HG03558 (cell line): ENCODE measurements around the gene LSM12.
"Not testable (repeated sequence)": the region's sequence is repeated elsewhere in the genome, so short reads cannot be mapped to it uniquely, and the experiment has no call there.

Source experiments
- ATAC-seq: cut with Tn5 transposase; IDR thresholded peaks from one replicate; pipeline ENCODE4 v1.9.1; 2021; ENCODE audit warnings: moderate number of reproducible peaks; ENCODE audit not compliant: unreplicated experiment; ENCODE audit errors: extremely low read depth

The LSM12 gene

GRCh38 chr17:44049294-44050060 lies 17.0 kb downstream of the LSM12 start:
- ATAC-seq: no peak

- ATAC-seq: not testable (repeated sequence)
These were observed 19.6 kb downstream of the LSM12 start for GRCh38 chr17:44046893-44047292.

- ATAC-seq: no peak
These were observed 21.0 kb downstream of the LSM12 start for GRCh38 chr17:44045486-44045885.

- ATAC-seq: no peak
These were observed 22.4 kb downstream of the LSM12 start for GRCh38 chr17:44044071-44044470.

- ATAC-seq: no peak
These were observed 23.2 kb downstream of the LSM12 start for GRCh38 chr17:44043272-44043696.

GRCh38 chr17:44039829-44040635 lies 26.4 kb downstream of the LSM12 start:
- no peak for ATAC-seq

- no peak for ATAC-seq
These were observed 27.9 kb downstream of the LSM12 start for GRCh38 chr17:44038604-44039011.

- ATAC-seq: no peak
These were observed 29.0 kb downstream of the LSM12 start for GRCh38 chr17:44037471-44037870.

GRCh38 chr17:44034688-44035087 lies 31.8 kb downstream of the LSM12 start:
- not testable (repeated sequence) for ATAC-seq

GRCh38 chr17:44033861-44034408 lies 32.5 kb downstream of the LSM12 start:
- ATAC-seq: no peak

- ATAC-seq: no peak
These were observed 36.0 kb downstream of the LSM12 start for GRCh38 chr17:44030482-44030881.

GRCh38 chr17:44029736-44030135 lies 36.7 kb downstream of the LSM12 start:
- no peak for ATAC-seq

- no peak for ATAC-seq
These were observed 41.6 kb downstream of the LSM12 start for GRCh38 chr17:44024853-44025252.

- no peak for ATAC-seq
These were observed 42.2 kb downstream of the LSM12 start for GRCh38 chr17:44024271-44024663.

GRCh38 chr17:44023545-44024270 lies 42.8 kb downstream of the LSM12 start:
- ATAC-seq: no peak

GRCh38 chr17:44022246-44022645 lies 44.2 kb downstream of the LSM12 start:
- no peak for ATAC-seq

- ATAC-seq: not testable (repeated sequence)
These were observed 45.2 kb downstream of the LSM12 start for GRCh38 chr17:44021227-44021626.

GRCh38 chr17:44014437-44015172 lies 51.9 kb downstream of the LSM12 start, which contains the start of gene TMEM101:
Gene TMEM101, minus strand, starts transcription at chr17:44014963. Its CDS starts 11 bp downstream, at chr17:44014952.
- no peak for ATAC-seq

GRCh38 chr17:44014133-44014436 lies 52.4 kb downstream of the LSM12 start:
- no peak for ATAC-seq

GRCh38 chr17:44012874-44013273 lies 53.6 kb downstream of the LSM12 start:
- ATAC-seq: no peak
